ENCODE measurements around the gene ACBD4.

GRCh38 chr17:45102856-45103255, 32.6 kb upstream of the ACBD4 start:
- TF ChIP-seq ZNF530 (CRISPR knock-in tag; IDR thresholded peaks at IDR 0.05; ENCODE audit: low read depth), result no peak
- TF ChIP-seq, protein P1, sequence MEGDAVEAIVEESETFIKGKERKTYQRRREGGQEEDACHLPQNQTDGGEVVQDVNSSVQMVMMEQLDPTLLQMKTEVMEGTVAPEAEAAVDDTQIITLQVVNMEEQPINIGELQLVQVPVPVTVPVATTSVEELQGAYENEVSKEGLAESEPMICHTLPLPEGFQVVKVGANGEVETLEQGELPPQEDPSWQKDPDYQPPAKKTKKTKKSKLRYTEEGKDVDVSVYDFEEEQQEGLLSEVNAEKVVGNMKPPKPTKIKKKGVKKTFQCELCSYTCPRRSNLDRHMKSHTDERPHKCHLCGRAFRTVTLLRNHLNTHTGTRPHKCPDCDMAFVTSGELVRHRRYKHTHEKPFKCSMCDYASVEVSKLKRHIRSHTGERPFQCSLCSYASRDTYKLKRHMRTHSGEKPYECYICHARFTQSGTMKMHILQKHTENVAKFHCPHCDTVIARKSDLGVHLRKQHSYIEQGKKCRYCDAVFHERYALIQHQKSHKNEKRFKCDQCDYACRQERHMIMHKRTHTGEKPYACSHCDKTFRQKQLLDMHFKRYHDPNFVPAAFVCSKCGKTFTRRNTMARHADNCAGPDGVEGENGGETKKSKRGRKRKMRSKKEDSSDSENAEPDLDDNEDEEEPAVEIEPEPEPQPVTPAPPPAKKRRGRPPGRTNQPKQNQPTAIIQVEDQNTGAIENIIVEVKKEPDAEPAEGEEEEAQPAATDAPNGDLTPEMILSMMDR (CRISPR knock-in tag; IDR thresholded peaks at IDR 0.05), result no peak
- TF ChIP-seq POLR2A (IDR thresholded peaks at IDR 0.05; ENCODE audit: insufficient read depth in 1 of 2, low read depth in 2 of 2, low read length in 2 of 2), result no peak
- TF ChIP-seq, protein P2, sequence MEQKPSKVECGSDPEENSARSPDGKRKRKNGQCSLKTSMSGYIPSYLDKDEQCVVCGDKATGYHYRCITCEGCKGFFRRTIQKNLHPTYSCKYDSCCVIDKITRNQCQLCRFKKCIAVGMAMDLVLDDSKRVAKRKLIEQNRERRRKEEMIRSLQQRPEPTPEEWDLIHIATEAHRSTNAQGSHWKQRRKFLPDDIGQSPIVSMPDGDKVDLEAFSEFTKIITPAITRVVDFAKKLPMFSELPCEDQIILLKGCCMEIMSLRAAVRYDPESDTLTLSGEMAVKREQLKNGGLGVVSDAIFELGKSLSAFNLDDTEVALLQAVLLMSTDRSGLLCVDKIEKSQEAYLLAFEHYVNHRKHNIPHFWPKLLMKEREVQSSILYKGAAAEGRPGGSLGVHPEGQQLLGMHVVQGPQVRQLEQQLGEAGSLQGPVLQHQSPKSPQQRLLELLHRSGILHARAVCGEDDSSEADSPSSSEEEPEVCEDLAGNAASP (CRISPR knock-in tag; IDR thresholded peaks at IDR 0.05; ENCODE audit: borderline replicate concordance), result no peak
- TF ChIP-seq FOXK1 (CRISPR knock-in tag; IDR thresholded peaks at IDR 0.05; ENCODE audit: borderline replicate concordance, low read depth), result no peak
- TF ChIP-seq, protein P3, sequence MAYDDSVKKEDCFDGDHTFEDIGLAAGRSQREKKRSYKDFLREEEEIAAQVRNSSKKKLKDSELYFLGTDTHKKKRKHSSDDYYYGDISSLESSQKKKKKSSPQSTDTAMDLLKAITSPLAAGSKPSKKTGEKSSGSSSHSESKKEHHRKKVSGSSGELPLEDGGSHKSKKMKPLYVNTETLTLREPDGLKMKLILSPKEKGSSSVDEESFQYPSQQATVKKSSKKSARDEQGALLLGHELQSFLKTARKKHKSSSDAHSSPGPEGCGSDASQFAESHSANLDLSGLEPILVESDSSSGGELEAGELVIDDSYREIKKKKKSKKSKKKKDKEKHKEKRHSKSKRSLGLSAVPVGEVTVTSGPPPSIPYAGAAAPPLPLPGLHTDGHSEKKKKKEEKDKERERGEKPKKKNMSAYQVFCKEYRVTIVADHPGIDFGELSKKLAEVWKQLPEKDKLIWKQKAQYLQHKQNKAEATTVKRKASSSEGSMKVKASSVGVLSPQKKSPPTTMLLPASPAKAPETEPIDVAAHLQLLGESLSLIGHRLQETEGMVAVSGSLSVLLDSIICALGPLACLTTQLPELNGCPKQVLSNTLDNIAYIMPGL (CRISPR knock-in tag; IDR thresholded peaks at IDR 0.05; ENCODE audit: borderline replicate concordance in 1 of 2, low read depth in 1 of 2), result no peak
- TF ChIP-seq HNF4G (IDR thresholded peaks at IDR 0.05; ENCODE audit: borderline replicate concordance, low read depth, low read length), result no peak
- TF ChIP-seq HNF4G (CRISPR knock-in tag; IDR thresholded peaks at IDR 0.05; ENCODE audit: borderline replicate concordance, low read depth), result no peak
- no peak for TF ChIP-seq EZH2 (conservative IDR thresholded peaks at IDR 0.05; ENCODE audit: low read depth, low read length)
- no peak for TF ChIP-seq CREB1 (IDR thresholded peaks at IDR 0.05)
- no peak for TF ChIP-seq CREB1 (CRISPR knock-in tag; IDR thresholded peaks at IDR 0.05)
- TF ChIP-seq, protein P4, sequence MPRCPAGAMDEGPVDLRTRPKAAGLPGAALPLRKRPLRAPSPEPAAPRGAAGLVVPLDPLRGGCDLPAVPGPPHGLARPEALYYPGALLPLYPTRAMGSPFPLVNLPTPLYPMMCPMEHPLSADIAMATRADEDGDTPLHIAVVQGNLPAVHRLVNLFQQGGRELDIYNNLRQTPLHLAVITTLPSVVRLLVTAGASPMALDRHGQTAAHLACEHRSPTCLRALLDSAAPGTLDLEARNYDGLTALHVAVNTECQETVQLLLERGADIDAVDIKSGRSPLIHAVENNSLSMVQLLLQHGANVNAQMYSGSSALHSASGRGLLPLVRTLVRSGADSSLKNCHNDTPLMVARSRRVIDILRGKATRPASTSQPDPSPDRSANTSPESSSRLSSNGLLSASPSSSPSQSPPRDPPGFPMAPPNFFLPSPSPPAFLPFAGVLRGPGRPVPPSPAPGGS (CRISPR knock-in tag; IDR thresholded peaks at IDR 0.05), result no peak
- TF ChIP-seq ZNF121 (CRISPR knock-in tag; IDR thresholded peaks at IDR 0.05), result no peak
- no peak for TF ChIP-seq HDAC6 (IDR thresholded peaks at IDR 0.05; ENCODE audit: low read depth, low read length)
- no peak for TF ChIP-seq SAFB2 (CRISPR knock-in tag; IDR thresholded peaks at IDR 0.05; ENCODE audit: borderline replicate concordance, low read depth)
